Activated naive CD4-positive, alpha-beta T cell treated with anti-CD3 and anti-CD28 coated beads for 36 hours (primary cell): Measurements from ENCODE around the gene XPA. TPM values are rescaled to one million over a fixed set of nuclear protein-coding genes. Genes with fewer than 3 reads are reported as not detected.

Experiments
- CTCF ChIA-PET: fragments of 350-600 bp; sonication (Branson Sonifier 250); formaldehyde crosslinking; loops from one replicate; lab custom pipeline; 2021; ENCODE audit warnings: antibody characterized with exemption; lab: Charles Lee
- DNase-seq: peaks from one replicate; pipeline ENCODE4 v3.0.0-alpha.2; 2020
- H3K27ac Mint-ChIP-seq: one replicate; pipeline ENCODE4 v1.8.0; 2021; ENCODE audit warnings: mild to moderate bottlenecking, mixed read lengths
- H3K27me3 Mint-ChIP-seq: one replicate; pipeline ENCODE4 v1.8.0; 2021; ENCODE audit warnings: low read depth, mixed read lengths
- H3K36me3 Mint-ChIP-seq: one replicate; pipeline ENCODE4 v1.8.0; 2021; ENCODE audit warnings: low read depth, mixed read lengths
- H3K4me1 Mint-ChIP-seq: one replicate; pipeline ENCODE4 v1.8.0; 2021; ENCODE audit warnings: low read depth, mixed read lengths
- H3K4me3 Mint-ChIP-seq: one replicate; pipeline ENCODE4 v1.8.0; 2021; ENCODE audit warnings: mild to moderate bottlenecking, moderate library complexity, mixed read lengths
- H3K9me3 Mint-ChIP-seq: one replicate; pipeline ENCODE4 v1.8.0; 2021; ENCODE audit warnings: mixed read lengths
- intact Hi-C: fragments of 100-400 bp; cut with micrococcal nuclease; formaldehyde crosslinking; loops from one replicate; pipeline ENCODE4 v1.15.1; 2023
- total RNA-seq, 2 experiments: library from RNA; stranded (reverse); gene quantifications; one replicate each; pipeline ENCODE4 v1.2.3, GENCODE V29; 2021

Gene XPA
- total RNA-seq, 2 experiments from 2014 or later = 5.8 to 6.0 TPM

DNA sequence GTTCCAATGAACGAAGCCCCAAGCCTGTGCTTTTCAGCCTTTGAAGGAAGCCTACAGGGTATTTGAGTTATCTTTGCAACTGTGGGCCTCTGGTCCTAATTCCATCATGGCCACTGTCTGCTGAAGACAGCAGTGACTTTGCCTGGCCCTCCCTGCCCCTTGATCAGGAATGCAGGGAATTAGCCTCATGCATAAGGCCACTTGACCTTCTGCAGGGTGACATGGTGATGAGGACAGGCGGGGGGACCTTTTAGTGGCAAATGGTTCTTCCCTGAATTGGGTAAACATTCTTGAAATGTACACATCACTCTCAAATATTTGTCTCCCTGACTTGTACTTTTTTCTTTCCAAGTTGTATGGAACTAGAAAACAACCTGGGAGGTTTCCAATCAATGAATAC lies 25.2 kb upstream of the XPA start:
- H3K4me3 Mint-ChIP-seq = no peak overlapping the region
- CTCF ChIA-PET = no interaction called here
- no peak overlapping the region for H3K27ac Mint-ChIP-seq
- H3K4me1 Mint-ChIP-seq = no peaks in the 10 kb centered on the region
- no peaks in the 10 kb centered on the region for H3K36me3 Mint-ChIP-seq
- no peak for DNase-seq
- H3K27me3 Mint-ChIP-seq = peaks cover 6% of the 10 kb centered on the region
- H3K9me3 Mint-ChIP-seq = peaks cover 3% of the 10 kb centered on the region
- intact Hi-C loops = no loop called here

DNA sequence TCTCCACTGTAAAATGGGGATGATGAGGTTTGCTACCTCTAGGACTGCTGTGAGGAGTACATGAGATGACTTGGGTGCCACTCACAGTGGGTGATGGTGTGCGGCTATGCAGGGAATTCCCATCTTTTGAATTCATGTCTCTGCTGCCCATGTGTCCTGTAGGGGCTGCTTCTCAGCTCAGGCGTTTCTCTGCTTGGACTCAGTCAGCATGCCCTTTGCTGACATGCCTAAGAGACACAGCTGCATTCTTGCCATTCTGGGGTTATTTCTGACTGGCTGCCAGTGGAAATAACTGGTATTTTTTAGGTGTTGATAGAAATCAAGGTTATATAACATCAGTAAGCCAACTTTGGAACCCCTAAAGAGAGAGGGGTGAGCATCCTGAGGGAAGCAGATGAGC lies 24.3 kb upstream of the XPA start:
- H3K4me1 Mint-ChIP-seq = no peaks in the 10 kb centered on the region
- H3K27me3 Mint-ChIP-seq = peaks cover 6% of the 10 kb centered on the region
- no peak for DNase-seq
- H3K36me3 Mint-ChIP-seq = no peaks in the 10 kb centered on the region
- no peak overlapping the region for H3K27ac Mint-ChIP-seq
- CTCF ChIA-PET = no interaction called here
- peaks cover 3% of the 10 kb centered on the region for H3K9me3 Mint-ChIP-seq
- no peak overlapping the region for H3K4me3 Mint-ChIP-seq
- intact Hi-C loops = no loop called here

DNA sequence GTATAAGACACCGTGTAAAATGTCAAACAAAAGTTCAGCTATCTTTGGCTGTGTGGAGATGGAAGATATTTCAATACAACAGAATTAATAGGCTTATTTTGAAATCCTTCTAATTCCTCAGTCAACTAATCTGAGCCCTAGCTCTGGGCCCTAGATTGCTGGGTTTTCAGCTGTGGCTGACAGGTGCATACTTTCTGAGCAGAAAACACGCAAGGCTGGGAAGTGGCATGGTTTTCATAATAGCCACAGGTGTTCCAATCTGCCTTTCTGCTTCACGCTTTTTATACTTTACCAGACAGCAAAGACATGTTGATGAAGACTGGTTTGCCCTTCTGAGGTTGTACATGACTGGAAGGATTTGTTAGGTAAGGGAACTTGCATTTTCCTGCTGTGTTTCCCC lies 20.7 kb upstream of the XPA start:
- CTCF ChIA-PET = interaction anchor here (1.1 to 1.2 kb wide), 2 partner anchors 20 to 127 kb away, joined by 3 read pairs; no protein-coding TSS in a partner anchor

DNA sequence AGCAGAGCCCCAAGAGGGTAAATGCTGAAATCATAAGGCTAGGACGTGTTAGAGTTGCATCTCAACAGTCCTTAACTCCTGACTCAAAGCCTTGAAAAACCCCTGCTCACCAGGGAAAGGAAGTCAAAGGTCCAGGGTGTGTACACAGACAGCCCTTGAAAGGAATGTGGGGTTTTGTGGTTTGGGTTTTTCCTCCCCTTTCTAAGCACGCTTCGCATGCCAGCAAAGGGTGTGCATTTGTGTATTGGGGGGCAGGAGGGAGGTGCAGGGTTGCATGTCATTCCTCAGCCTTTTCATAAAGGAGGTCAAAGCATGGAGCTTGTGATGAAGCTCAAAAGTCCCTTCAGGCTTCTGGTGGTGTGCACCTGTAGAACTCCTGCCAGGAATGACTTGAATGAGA lies 17.3 kb upstream of the XPA start:
- peaks cover 4% of the 10 kb centered on the region for H3K27me3 Mint-ChIP-seq
- DNase-seq = peak; percentile 30
- H3K9me3 Mint-ChIP-seq = no peaks in the 10 kb centered on the region
- no peaks in the 10 kb centered on the region for H3K36me3 Mint-ChIP-seq
- H3K4me3 Mint-ChIP-seq = no peak overlapping the region
- CTCF ChIA-PET = interaction anchor here (0.6 to 1.3 kb wide), 2 partner anchors 182 to 186 kb away, joined by 3 read pairs; no protein-coding TSS in a partner anchor
- no peak overlapping the region for H3K27ac Mint-ChIP-seq
- peaks cover 20% of the 10 kb centered on the region for H3K4me1 Mint-ChIP-seq
- intact Hi-C loops = no loop called here

More for the DNA sequence above, 20.7 kb upstream of the XPA start:
- H3K27ac Mint-ChIP-seq = no peak overlapping the region
- peaks cover 2% of the 10 kb centered on the region for H3K27me3 Mint-ChIP-seq
- intact Hi-C loops = no loop called here
- no peaks in the 10 kb centered on the region for H3K36me3 Mint-ChIP-seq
- no peak overlapping the region for H3K4me3 Mint-ChIP-seq
- H3K9me3 Mint-ChIP-seq = peaks cover 3% of the 10 kb centered on the region
- H3K4me1 Mint-ChIP-seq = peaks cover 12% of the 10 kb centered on the region
- no peak for DNase-seq

DNA sequence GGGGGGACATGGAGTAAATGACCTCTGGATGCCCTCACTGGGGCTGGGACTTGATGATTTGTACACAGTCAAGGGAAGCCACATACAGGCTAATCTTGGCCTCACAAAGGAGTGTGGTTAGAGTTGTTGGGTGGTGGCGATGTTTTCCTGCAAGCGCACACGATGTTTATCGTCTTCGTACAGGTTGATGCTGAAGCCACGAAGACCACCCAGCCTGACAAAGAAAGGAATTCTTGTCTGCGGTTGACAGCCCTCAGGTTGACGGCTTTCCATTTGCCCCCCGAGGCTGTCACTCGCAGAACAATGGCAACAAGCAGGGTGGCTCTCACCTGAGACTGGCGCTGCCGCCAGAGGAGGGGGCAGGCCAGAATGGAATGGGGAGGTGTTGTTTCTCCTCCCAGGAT lies 14.1 kb upstream of the XPA start:
- no peak for DNase-seq

DNA sequence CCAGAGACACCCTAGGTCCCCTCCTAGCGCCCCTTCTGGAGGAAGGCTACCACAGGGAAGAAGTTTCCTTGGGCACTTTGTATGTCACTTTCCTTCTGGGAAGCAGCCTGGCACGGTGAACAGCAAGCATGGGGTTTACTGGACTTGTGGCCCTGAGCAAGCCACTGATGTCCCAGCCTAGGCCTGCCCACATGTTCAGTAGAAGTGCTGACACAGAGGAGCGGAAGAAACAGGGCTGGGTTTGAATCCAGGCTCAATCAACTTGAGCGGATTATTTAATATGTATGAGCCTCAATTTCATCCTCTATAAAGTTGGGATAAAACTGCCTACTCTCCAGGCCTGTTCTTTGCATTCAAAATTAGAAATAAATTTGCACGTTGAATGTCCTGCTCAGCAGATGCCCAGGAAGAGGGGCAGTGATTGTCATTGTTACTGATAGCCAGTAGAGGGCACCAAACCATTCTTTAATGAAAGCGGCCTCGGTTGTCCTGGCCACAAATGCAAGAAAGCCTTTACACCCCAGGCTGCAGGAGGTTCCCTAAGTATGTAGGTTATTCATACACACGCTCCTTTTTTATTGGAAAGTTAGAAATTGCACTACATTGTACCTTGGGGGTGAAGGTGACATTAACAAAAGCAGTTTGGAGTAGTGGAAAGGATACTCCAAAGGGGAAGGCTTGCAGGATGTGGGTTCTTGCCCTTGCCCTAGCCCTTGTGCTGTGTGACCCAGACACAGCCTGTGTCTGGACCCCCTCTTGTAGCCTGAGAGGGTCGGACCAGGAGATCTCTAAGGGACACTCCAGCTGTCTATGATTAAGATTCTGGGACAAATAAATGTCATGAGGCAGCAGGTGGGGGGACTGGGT lies 13.4 kb upstream of the XPA start:
- CTCF ChIA-PET = interaction anchor here (1.3 to 2.3 kb wide), 2 partner anchors 190 to 192 kb away, joined by 4 to 8 read pairs; no protein-coding TSS in a partner anchor
- Mint-ChIP-seq H3K4me3 (no peak overlapping the region), H3K27ac (no peak overlapping the region), H3K4me1 (peaks cover 20% of the 10 kb centered on the region), H3K27me3 (peaks cover 4% of the 10 kb centered on the region), H3K36me3 (no peaks in the 10 kb centered on the region), H3K9me3 (no peaks in the 10 kb centered on the region)
- DNase-seq = peak; percentile 64
- intact Hi-C loops = loop anchor here (1.0 to 2.0 kb wide), 8 partner anchors 93 to 552 kb away; no protein-coding TSS in a partner anchor

More for the DNA sequence above, 14.1 kb upstream of the XPA start:
- intact Hi-C loops = loop anchor here (2.0 kb wide), 2 partner anchors 180 to 552 kb away; no protein-coding TSS in a partner anchor
- Mint-ChIP-seq H3K4me1 (peaks cover 20% of the 10 kb centered on the region), H3K36me3 (no peaks in the 10 kb centered on the region), H3K4me3 (no peak overlapping the region), H3K27ac (no peak overlapping the region), H3K9me3 (no peaks in the 10 kb centered on the region), H3K27me3 (peaks cover 4% of the 10 kb centered on the region)
- CTCF ChIA-PET = interaction anchor here (1.0 to 2.3 kb wide), 3 partner anchors 52 to 191 kb away, joined by 4 to 8 read pairs (median 4); no protein-coding TSS in a partner anchor

DNA sequence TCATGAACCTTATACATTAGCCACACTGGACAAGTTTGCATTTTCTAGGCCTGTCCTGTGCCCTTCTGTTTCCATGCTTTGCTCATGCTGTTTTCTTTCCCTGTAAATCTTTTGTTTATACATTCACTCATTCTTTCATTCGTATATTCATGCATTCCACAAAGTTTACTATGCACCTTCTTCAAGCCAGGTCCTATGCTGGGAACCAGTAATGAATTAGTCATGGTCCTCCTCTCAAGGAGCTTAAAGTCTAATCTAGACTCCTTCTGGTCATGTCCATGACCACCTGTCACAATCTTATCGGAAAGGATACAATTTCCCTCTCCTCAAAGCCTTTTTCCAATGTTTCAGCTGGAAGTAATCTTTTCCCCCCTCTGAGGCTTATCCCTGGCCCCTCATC lies 9.1 kb upstream of the XPA start:
- H3K9me3 Mint-ChIP-seq = no peaks in the 10 kb centered on the region
- no peak overlapping the region for H3K27ac Mint-ChIP-seq
- H3K36me3 Mint-ChIP-seq = no peaks in the 10 kb centered on the region
- peaks cover 2% of the 10 kb centered on the region for H3K27me3 Mint-ChIP-seq
- DNase-seq = no peak
- H3K4me3 Mint-ChIP-seq = no peak overlapping the region
- H3K4me1 Mint-ChIP-seq = peaks cover 20% of the 10 kb centered on the region
- CTCF ChIA-PET = interaction anchor here (0.6 to 1.7 kb wide), 3 partner anchors 9 to 320 kb away, joined by 3 to 5 read pairs (median 4); partner anchors contain the start of gene XPA
- intact Hi-C loops = no loop called here

DNA sequence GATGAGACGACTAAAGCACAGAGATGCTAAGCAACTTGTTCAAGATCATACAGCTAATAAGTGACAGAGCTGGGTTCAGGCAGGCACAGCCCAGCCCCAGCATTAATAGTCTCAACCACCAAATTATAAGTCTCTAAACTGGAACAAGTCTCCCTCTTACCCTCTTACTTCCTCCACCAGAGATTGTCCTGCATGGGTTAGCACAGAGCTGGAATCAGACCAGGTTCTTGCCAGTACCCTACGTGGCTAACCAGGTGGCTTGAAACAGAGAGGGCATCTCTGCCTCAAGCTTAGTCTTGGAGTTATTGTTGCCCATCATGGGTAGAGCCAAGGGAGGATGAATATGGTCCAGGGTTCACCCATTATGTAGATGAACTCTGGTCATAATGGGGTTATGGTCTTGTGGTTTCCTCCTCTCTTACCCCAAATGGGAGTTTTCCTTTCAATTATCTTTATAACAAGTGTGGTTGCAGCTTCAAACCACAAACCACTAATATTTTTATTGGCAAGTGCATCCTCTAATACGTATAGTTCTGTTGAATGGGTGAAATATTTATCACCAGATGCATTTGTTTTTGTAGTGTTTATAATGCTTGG lies 8.3 kb upstream of the XPA start:
- Mint-ChIP-seq H3K36me3 (no peaks in the 10 kb centered on the region), H3K4me3 (no peak overlapping the region), H3K9me3 (no peaks in the 10 kb centered on the region), H3K27ac (no peak overlapping the region), H3K27me3 (peaks cover 2% of the 10 kb centered on the region), H3K4me1 (peaks cover 15% of the 10 kb centered on the region)
- CTCF ChIA-PET = interaction anchor here (0.6 to 1.7 kb wide), 8 partner anchors 8 to 197 kb away, joined by 3 to 5 read pairs (median 4); partner anchors contain the start of gene XPA
- DNase-seq = no peak
- intact Hi-C loops = no loop called here

DNA sequence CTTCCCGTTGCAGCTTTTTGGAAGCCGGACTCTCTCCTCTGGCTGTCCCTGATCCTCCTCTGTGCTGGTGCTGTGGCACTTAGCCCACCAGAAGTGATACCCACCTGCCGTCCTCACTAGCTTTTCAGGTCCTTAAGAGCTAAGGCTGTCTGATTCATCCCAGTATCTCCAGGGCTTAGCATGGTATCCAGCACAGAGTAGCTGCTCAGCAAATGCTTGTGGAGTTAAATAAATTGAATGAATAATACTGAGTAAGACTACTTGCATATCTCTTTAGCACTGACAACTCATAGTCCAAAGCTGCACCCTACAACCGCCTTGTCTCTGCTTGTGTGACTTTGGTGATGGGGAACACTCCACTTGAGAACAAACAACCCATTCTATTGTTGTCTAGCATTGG lies 7.7 kb upstream of the XPA start:
- Mint-ChIP-seq H3K4me1 (peaks cover 15% of the 10 kb centered on the region), H3K27me3 (peaks cover under 1% of the 10 kb centered on the region), H3K27ac (no peak overlapping the region), H3K4me3 (no peak overlapping the region), H3K9me3 (no peaks in the 10 kb centered on the region), H3K36me3 (no peaks in the 10 kb centered on the region)
- CTCF ChIA-PET = interaction anchor here (0.7 to 1.3 kb wide), 4 partner anchors 98 to 187 kb away, joined by 3 to 5 read pairs (median 3); no protein-coding TSS in a partner anchor
- no peak for DNase-seq
- intact Hi-C loops = no loop called here

DNA sequence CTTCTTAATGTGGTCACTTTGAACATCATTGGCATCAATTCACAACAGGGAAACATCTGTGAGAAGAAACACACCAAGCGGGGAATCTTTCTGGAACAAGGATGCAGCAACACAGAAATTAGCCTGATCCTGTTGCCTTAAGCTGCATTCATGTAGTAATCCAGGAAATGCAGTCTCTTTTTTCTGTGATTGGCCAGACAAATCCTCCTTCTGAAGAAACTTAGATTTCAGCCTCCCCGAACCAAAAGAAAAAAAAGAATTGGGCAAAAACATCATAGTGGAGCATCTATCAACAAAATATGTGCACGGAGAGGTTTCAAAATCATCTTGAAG lies 7.2 kb upstream of the XPA start:
- no peaks in the 10 kb centered on the region for H3K9me3 Mint-ChIP-seq
- no peaks in the 10 kb centered on the region for H3K27me3 Mint-ChIP-seq
- no peak overlapping the region for H3K27ac Mint-ChIP-seq
- no peak for DNase-seq
- H3K4me3 Mint-ChIP-seq = no peak overlapping the region
- intact Hi-C loops = no loop called here
- CTCF ChIA-PET = interaction anchor here (1.1 to 1.3 kb wide), 2 partner anchors 186 to 188 kb away, joined by 3 to 5 read pairs; no protein-coding TSS in a partner anchor
- peaks cover 20% of the 10 kb centered on the region for H3K4me1 Mint-ChIP-seq
- no peaks in the 10 kb centered on the region for H3K36me3 Mint-ChIP-seq

DNA sequence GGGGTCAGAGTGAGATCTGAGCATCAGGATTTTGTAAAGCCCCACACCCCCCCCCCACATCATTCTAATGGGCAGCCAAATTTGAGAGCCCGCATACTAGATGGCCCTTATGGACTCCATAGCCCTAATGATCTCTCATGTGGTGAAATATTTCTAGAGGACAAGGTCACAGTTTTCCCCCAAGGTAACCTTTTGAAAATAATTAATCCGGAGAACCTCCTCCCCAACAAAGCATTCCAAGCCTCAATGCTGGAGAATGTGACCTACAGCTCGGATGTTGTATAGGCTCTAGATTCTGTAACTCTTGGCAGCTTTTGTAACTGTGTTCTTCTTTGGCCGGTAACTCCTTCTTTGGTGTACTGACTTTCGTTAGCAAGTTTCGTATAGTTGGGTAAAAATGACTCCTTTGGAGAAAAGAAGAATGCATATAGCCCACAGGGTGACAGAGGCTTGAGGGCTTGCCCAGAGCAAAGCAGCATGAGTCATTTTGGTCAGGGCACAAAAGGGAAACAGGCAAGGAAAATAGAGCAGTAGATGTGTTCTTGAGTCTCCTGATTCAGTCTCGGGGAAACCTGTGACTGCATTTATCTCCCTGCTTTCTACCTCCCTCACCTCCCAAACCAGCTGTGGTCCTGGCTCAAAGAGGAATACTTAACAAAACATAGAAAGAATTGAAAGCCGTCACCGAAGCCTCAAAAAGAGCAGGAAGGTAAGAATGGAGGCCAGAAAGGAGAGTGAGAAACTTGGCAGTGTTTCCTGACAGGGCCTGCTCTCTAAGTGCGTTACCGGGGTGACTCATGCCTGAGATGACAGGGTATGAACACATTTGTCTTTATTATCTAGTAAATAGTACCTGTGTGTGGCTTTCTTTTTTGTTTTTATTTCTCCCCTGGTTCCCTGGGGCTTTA lies 6.6 kb upstream of the XPA start:
- Mint-ChIP-seq H3K4me3 (no peak overlapping the region), H3K27me3 (no peaks in the 10 kb centered on the region), H3K9me3 (no peaks in the 10 kb centered on the region), H3K4me1 (peaks cover 26% of the 10 kb centered on the region), H3K27ac (peak overlapping the region; percentile 39), H3K36me3 (no peaks in the 10 kb centered on the region)
- CTCF ChIA-PET = interaction anchor here (0.6 kb wide), 1 partner anchor 173 kb away, joined by 3 read pairs; no protein-coding TSS in a partner anchor
- DNase-seq = peak; percentile 65
- intact Hi-C loops = no loop called here
